GM23338 (cell line): ENCODE data around the gene MRNIP. TPM values are rescaled to one million over a fixed set of nuclear protein-coding genes. Genes with fewer than 3 reads are reported as not detected.

ENCODE experiments used
- ATAC-seq: fragments of 200-7000 bp; cut with Tn5 transposase; 3 replicates; pipeline ENCODE4 v1.9.1; 2020
- DNase-seq: peaks from one replicate; pipeline ENCODE4 v3.0.0-alpha.2; 2015; ENCODE audit warnings: low spot score
- H2AFZ ChIP-seq: fragments of 200-600 bp; sonication (generic); 2 replicates; pipeline ENCODE4 v1.8.0; 2016; ENCODE audit warnings: antibody characterized with exemption, mild to moderate bottlenecking, moderate library complexity
- H3F3A ChIP-seq: fragments of 200-600 bp; sonication (generic); replicated peaks from 2 replicates; pipeline ENCODE4 v1.8.0; 2017; ENCODE audit warnings: antibody characterized with exemption, mixed run types, low read depth
- H3K27ac ChIP-seq: fragments of 200-600 bp; sonication (generic); 2 replicates; pipeline ENCODE4 v1.6.1; 2016; ENCODE audit warnings: low read depth
- H3K27me3 ChIP-seq: fragments of 200-600 bp; sonication (generic); 2 replicates; pipeline ENCODE4 v1.8.0; 2016; ENCODE audit warnings: mild to moderate bottlenecking, mixed run types, moderate library complexity; ENCODE audit not compliant: insufficient read depth
- H3K36me3 ChIP-seq: fragments of 200-600 bp; sonication (generic); 2 replicates; pipeline ENCODE4 v1.8.0; 2016; ENCODE audit warnings: mild to moderate bottlenecking; ENCODE audit not compliant: insufficient read depth
- H3K4me1 ChIP-seq: fragments of 200-600 bp; sonication (generic); 2 replicates; pipeline ENCODE4 v1.8.0; 2016; ENCODE audit warnings: mild to moderate bottlenecking, moderate library complexity; ENCODE audit not compliant: insufficient read depth
- H3K4me2 ChIP-seq: fragments of 200-600 bp; sonication (generic); 2 replicates; pipeline ENCODE4 v1.7.1; 2017; ENCODE audit warnings: mixed run types
- H3K4me3 ChIP-seq: fragments of 200-600 bp; sonication (generic); 2 replicates; pipeline ENCODE4 v1.6.1; 2016; ENCODE audit warnings: mixed run types
- H3K79me2 ChIP-seq: fragments of 200-600 bp; sonication (generic); replicated peaks from 2 replicates; pipeline ENCODE4 v1.8.0; 2017; ENCODE audit warnings: mild to moderate bottlenecking; ENCODE audit not compliant: insufficient read depth
- H3K9me2 ChIP-seq: fragments of 200-600 bp; sonication (generic); 2 replicates; pipeline ENCODE4 v1.8.0; 2017; ENCODE audit not compliant: insufficient read depth
- H4K20me1 ChIP-seq: fragments of 200-600 bp; sonication (generic); replicated peaks from 2 replicates; pipeline ENCODE4 v1.8.0; 2017; ENCODE audit warnings: mild to moderate bottlenecking; ENCODE audit not compliant: insufficient read depth
- H3K27ac Mint-ChIP-seq: 2 replicates; pipeline ENCODE4 v1.8.0; 2020; ENCODE audit warnings: inconsistent platforms, mild to moderate bottlenecking, moderate library complexity, mixed read lengths
- H3K27me3 Mint-ChIP-seq: 3 replicates; pipeline ENCODE4 v1.8.0; 2022; ENCODE audit warnings: low read depth, mild to moderate bottlenecking, moderate library complexity, mixed read lengths, inconsistent platforms; ENCODE audit not compliant: insufficient read depth, poor library complexity
- H3K36me3 Mint-ChIP-seq: 3 replicates; pipeline ENCODE4 v1.8.0; 2021; ENCODE audit warnings: low read depth, mild to moderate bottlenecking, inconsistent platforms, moderate library complexity, mixed read lengths
- H3K4me1 Mint-ChIP-seq: 3 replicates; pipeline ENCODE4 v1.8.0; 2020; ENCODE audit warnings: mild to moderate bottlenecking, inconsistent platforms, mixed read lengths
- H3K4me3 Mint-ChIP-seq: 3 replicates; pipeline ENCODE4 v1.8.0; 2021; ENCODE audit warnings: moderate library complexity, mild to moderate bottlenecking, inconsistent platforms, mixed read lengths
- H3K9me3 Mint-ChIP-seq: 3 replicates; pipeline ENCODE4 v1.8.0; 2020; ENCODE audit warnings: moderate library complexity, mild to moderate bottlenecking, inconsistent platforms, mixed read lengths
- CREB1 ChIP-seq: fragments of 250-450 bp; sonication (Bioruptor Pico); IDR thresholded peaks from 2 replicates; pipeline ENCODE4 v1.5.0; 2020; ENCODE audit warnings: low read depth, mild to moderate bottlenecking, moderate library complexity
- ETS1 ChIP-seq: IDR thresholded peaks from 2 replicates; pipeline ENCODE4 v1.6.1; 2016; ENCODE audit warnings: antibody characterized with exemption
- EZH2 ChIP-seq: fragments of 200-600 bp; sonication (generic); IDR thresholded peaks from one replicate; pipeline ENCODE4 v1.8.0; 2017; ENCODE audit warnings: antibody characterized with exemption, mild to moderate bottlenecking, low read depth; ENCODE audit not compliant: unreplicated experiment
- EZH2phosphoT487 ChIP-seq: fragments of 200-600 bp; sonication (generic); IDR thresholded peaks from one replicate; pipeline ENCODE4 v1.8.1; 2018; ENCODE audit warnings: antibody characterized with exemption; ENCODE audit not compliant: unreplicated experiment
- JUNB ChIP-seq: IDR thresholded peaks from one replicate; pipeline ENCODE4 v1.6.1; 2016; ENCODE audit warnings: antibody characterized with exemption; ENCODE audit not compliant: unreplicated experiment
- NANOG ChIP-seq: IDR thresholded peaks from 2 replicates; pipeline ENCODE4 v1.6.1; 2016; ENCODE audit warnings: antibody characterized with exemption, borderline replicate concordance
- POLR2AphosphoS5 ChIP-seq: IDR thresholded peaks from 2 replicates; pipeline ENCODE4 v1.6.1; 2016; ENCODE audit warnings: antibody characterized with exemption, low read depth
- REST ChIP-seq: IDR thresholded peaks from one replicate; pipeline ENCODE4 v1.6.1; 2018; ENCODE audit warnings: antibody characterized with exemption; ENCODE audit not compliant: unreplicated experiment
- ZNF114 ChIP-seq: fragments of 250-450 bp; sonication (Bioruptor Pico); IDR thresholded peaks from 2 replicates; pipeline ENCODE4 v1.5.0; 2020; ENCODE audit warnings: mild to moderate bottlenecking, moderate library complexity
- ZNF331 ChIP-seq: fragments of 250-450 bp; sonication (Bioruptor Pico); IDR thresholded peaks from 2 replicates; pipeline ENCODE4 v1.5.0; 2020; ENCODE audit warnings: low read depth, mild to moderate bottlenecking, moderate library complexity
- polyA plus RNA-seq: library from polyadenylated mRNA; unstranded; fragments of >200 nt; fragmentation: Nextera tagmentation; extraction: Ambion mirVana; gene quantifications from 2 replicates; pipeline ENCODE4 v1.2.1, GENCODE V29; 2016
- total RNA-seq: library from RNA; depleted of rRNA; stranded (reverse); fragments of >200 nt; shearing (Covaris generic); gene quantifications from 2 replicates; pipeline ENCODE4 v1.2.3, GENCODE V29; 2014

Gene MRNIP
- total and polyA plus RNA-seq, 2 experiments from 2014 or later: 18.2 to 34.4 TPM

DNA sequence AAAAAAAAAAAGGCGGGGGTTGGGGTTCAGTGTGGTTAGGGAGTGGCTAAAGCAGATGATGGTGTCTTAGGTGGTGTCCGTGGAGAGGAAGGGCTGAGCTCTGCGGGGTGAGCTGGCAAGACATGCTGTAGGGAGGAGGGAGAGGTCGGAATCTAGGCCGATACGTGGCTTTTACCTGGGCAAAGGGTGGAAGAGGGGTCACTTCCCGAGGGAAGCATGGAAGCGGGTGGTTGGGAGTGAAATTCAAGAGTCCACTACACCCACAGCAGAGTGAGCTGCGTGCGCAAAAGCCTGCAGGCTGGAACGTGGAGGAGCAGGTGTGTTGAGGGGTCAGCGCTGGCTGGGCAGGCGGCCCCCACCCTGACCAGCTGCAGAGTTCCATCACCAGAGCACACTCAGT lies 31.3 kb upstream of the MRNIP start:
- no peaks in the 10 kb centered on the region for H3F3A ChIP-seq
- peaks cover 1% of the 10 kb centered on the region; the same call in 1 of the 2 replicates for H3K36me3 ChIP-seq
- Mint-ChIP-seq H3K4me3 (no peak overlapping the region), H3K4me1 (no peaks in the 10 kb centered on the region), H3K36me3 (peaks cover 55% of the 10 kb centered on the region), H3K9me3 (peaks cover 9% of the 10 kb centered on the region; the same call in 2 of the 3 replicates), H3K27me3 (peaks cover 4% of the 10 kb centered on the region), H3K27ac (no peak overlapping the region)
- no peak overlapping the region for H3K4me3 ChIP-seq
- no peak overlapping the region for H2AFZ ChIP-seq
- H4K20me1 ChIP-seq: no peaks in the 10 kb centered on the region
- TF ChIP-seq JUNB (no peak), ETS1 (no peak), EZH2phosphoT487 (no peak), CREB1 (CRISPR knock-in tag) (no peak), NANOG (no peak), REST (no peak), ZNF114 (CRISPR knock-in tag) (no peak)
- H3K27me3 ChIP-seq: no peaks in the 10 kb centered on the region
- no peaks in the 10 kb centered on the region for H3K79me2 ChIP-seq
- no peaks in the 10 kb centered on the region for H3K9me2 ChIP-seq
- H3K27ac ChIP-seq: no peak overlapping the region
- H3K4me2 ChIP-seq: no peak overlapping the region
- H3K4me1 ChIP-seq: no peaks in the 10 kb centered on the region
- ATAC-seq (no peak), DNase-seq (no peak)

DNA sequence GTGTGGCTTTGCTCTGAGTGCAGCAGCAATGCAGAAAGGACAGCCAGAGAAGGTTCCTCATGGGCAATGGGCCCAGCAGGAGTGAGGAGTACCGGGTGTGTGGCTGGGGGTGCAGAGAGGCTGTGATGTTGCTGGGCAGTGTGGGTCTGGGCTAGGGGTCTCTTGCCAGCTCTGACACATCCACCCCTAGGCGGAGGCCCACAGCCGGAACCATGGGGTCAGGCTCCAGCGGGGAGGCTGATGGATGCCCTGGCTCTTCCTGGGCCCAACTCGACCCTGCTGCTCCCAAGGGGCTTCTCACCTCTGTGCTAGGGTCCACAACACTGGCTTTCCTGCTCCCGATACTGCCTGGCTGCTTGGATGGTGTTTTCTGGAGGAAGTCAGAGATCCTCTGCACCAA lies 29.2 kb upstream of the MRNIP start:
- H3K4me3 Mint-ChIP-seq: no peak overlapping the region
- TF ChIP-seq ZNF331: no peak
- TF ChIP-seq NANOG: no peak
- no peak for TF ChIP-seq ZNF114 (CRISPR knock-in tag)
- TF ChIP-seq POLR2AphosphoS5: no peak
- TF ChIP-seq EZH2: no peak
- no peak for TF ChIP-seq CREB1 (CRISPR knock-in tag)
- no peak for TF ChIP-seq REST
- TF ChIP-seq ETS1: no peak

More for the DNA sequence above, 29.2 kb upstream of the MRNIP start:
- Histone ChIP-seq H3K27me3 (no peaks in the 10 kb centered on the region), H3F3A (no peaks in the 10 kb centered on the region), H3K4me1 (no peaks in the 10 kb centered on the region), H3K4me3 (no peak overlapping the region), H3K27ac (no peak overlapping the region), H3K79me2 (no peaks in the 10 kb centered on the region), H3K4me2 (no peak overlapping the region), H3K36me3 (peaks cover 22% of the 10 kb centered on the region), H2AFZ (no peak overlapping the region), H3K9me2 (no peaks in the 10 kb centered on the region), H4K20me1 (no peaks in the 10 kb centered on the region)
- no peak for DNase-seq
- Mint-ChIP-seq H3K9me3 (peaks cover 28% of the 10 kb centered on the region), H3K27me3 (peaks cover 1% of the 10 kb centered on the region), H3K27ac (no peak overlapping the region), H3K4me1 (no peaks in the 10 kb centered on the region), H3K36me3 (peaks cover 70% of the 10 kb centered on the region)
- no peak for ATAC-seq
